A549 (cell line): ENCODE measurements around the gene AHCTF1. TPM values are rescaled to one million over a fixed set of nuclear protein-coding genes. Genes with fewer than 3 reads are reported as not detected.

ENCODE experiments used
- ATAC-seq, 2 experiments: fragments of 200-7000 bp in 1 of 2; fragments of >200 bp in 1 of 2; cut with Nextera tagmentation in 1 of 2; cut with Tn5 transposase in 1 of 2; 3 replicates each; pipeline versions ENCODE4 v1.8.0 to v1.9.1; 2018 to 2020; ENCODE audit warnings: mild to moderate bottlenecking in 1 of 2, moderate library complexity in 1 of 2
- CTCF ChIA-PET: fragments of 300-600 bp; sonication (Branson Sonifier 250); formaldehyde crosslinking; extraction: SDS; loops from one replicate; lab custom pipeline; 2021; ENCODE audit warnings: antibody characterized with exemption, inconsistent platforms; lab: Yijun Ruan, JAX
- POLR2A ChIA-PET: fragments of 350-600 bp; formaldehyde crosslinking; extraction: SDS; loops from one replicate; lab custom pipeline; 2021; ENCODE audit warnings: antibody characterized with exemption, inconsistent platforms; lab: Yijun Ruan, JAX
- DNase-seq, 2 experiments: peaks; one replicate each; pipeline versions ENCODE4 v3.0.0 to v3.0.0-alpha.2; 2011 to 2016; ENCODE audit warnings: low read depth in 1 of 2, low spot score in 1 of 2
- FAIRE-seq: peaks from 2 replicates; lab custom pipeline; 2011; peaks lifted over from hg19 to GRCh38; lab: Jason Lieb, UNC
- H3K27ac ChIP-seq, 2 experiments: fragments of >200 bp; sonication (Bioruptor Twin); formaldehyde crosslinking; 3 replicates each; pipeline ENCODE4 v1.5.1; 2016 to 2017
- H3K4me1 ChIP-seq: fragments of >200 bp; sonication (Bioruptor Twin); formaldehyde crosslinking; 3 replicates; pipeline ENCODE4 v1.6.1; 2016
- H3K4me2 ChIP-seq: fragments of >200 bp; sonication (Bioruptor Twin); formaldehyde crosslinking; 3 replicates; pipeline ENCODE4 v1.6.1; 2016
- H3K4me3 ChIP-seq: fragments of >200 bp; sonication (Bioruptor Twin); formaldehyde crosslinking; 3 replicates; pipeline ENCODE4 v1.5.1; 2016
- H3K9me3 ChIP-seq: fragments of >200 bp; sonication (Bioruptor Twin); formaldehyde crosslinking; 3 replicates; pipeline ENCODE4 v1.6.1; 2016
- CBX8 ChIP-seq: fragments of 200-600 bp; sonication (generic); IDR thresholded peaks from 2 replicates; pipeline ENCODE4 v1.6.1; 2016
- E2F6 ChIP-seq: IDR thresholded peaks from 2 replicates; pipeline ENCODE4 v1.6.1; 2012; ENCODE audit warnings: low read depth, borderline replicate concordance
- EHF ChIP-seq: fragments of 250-450 bp; sonication (Bioruptor Pico); IDR thresholded peaks from 2 replicates; pipeline ENCODE4 v1.5.0; 2020; ENCODE audit warnings: mild to moderate bottlenecking
- ELK1 ChIP-seq: fragments of 150-350 bp; IDR thresholded peaks from 2 replicates; pipeline ENCODE4 v1.6.1; 2014; ENCODE audit warnings: low read depth, mild to moderate bottlenecking, low read length
- EP300 ChIP-seq, 2 experiments: fragments of >200 bp; sonication (Bioruptor Twin); formaldehyde crosslinking; IDR thresholded peaks; 2 replicates in 1 of 2; 3 replicates in 1 of 2; pipeline ENCODE4 v1.6.1; 2016 to 2017
- HOXA7 ChIP-seq: fragments of 250-450 bp; sonication (Bioruptor Pico); IDR thresholded peaks from 2 replicates; pipeline ENCODE4 v1.5.0; 2020; ENCODE audit warnings: mild to moderate bottlenecking, moderate library complexity
- HOXB13 ChIP-seq: fragments of 250-450 bp; sonication (Bioruptor Pico); IDR thresholded peaks from 2 replicates; pipeline ENCODE4 v1.5.0; 2020; ENCODE audit warnings: low read depth, mild to moderate bottlenecking, moderate library complexity
- JUN ChIP-seq, 2 experiments: fragments of >200 bp; sonication (Bioruptor Twin); formaldehyde crosslinking; IDR thresholded peaks; 2 replicates in 1 of 2; 3 replicates in 1 of 2; pipeline ENCODE4 v1.6.1; 2016 to 2017
- JUNB ChIP-seq: fragments of >200 bp; sonication (Bioruptor Twin); formaldehyde crosslinking; IDR thresholded peaks from 2 replicates; pipeline ENCODE4 v1.6.1; 2016
- KDM1A ChIP-seq: fragments of 200-600 bp; sonication (generic); IDR thresholded peaks from 2 replicates; pipeline ENCODE4 v1.6.1; 2016; ENCODE audit warnings: low read depth, mild to moderate bottlenecking
- KDM5A ChIP-seq: fragments of 200-600 bp; sonication (generic); IDR thresholded peaks from 2 replicates; pipeline ENCODE4 v1.6.1; 2016; ENCODE audit warnings: antibody characterized with exemption, mild to moderate bottlenecking
- MAZ ChIP-seq: fragments of 150-350 bp; IDR thresholded peaks from 2 replicates; pipeline ENCODE4 v1.6.1; 2014; ENCODE audit warnings: antibody characterized with exemption, low read depth, low read length, borderline replicate concordance
- NFE2L2 ChIP-seq: fragments of 150-350 bp; conservative IDR thresholded peaks from 2 replicates; pipeline ENCODE4 v1.6.1; 2014; ENCODE audit warnings: low read length
- PHF8 ChIP-seq: fragments of 200-600 bp; sonication (generic); IDR thresholded peaks from 2 replicates; pipeline ENCODE4 v1.6.1; 2016; ENCODE audit warnings: low read depth, mild to moderate bottlenecking, antibody characterized with exemption, moderate library complexity, borderline replicate concordance
- RAD21 ChIP-seq, 2 experiments: fragments of >200 bp in 1 of 2; sonication (Bioruptor Twin) in 1 of 2; formaldehyde crosslinking in 1 of 2; IDR thresholded peaks in 1 of 2; conservative IDR thresholded peaks in 1 of 2; 2 replicates in 1 of 2; 3 replicates in 1 of 2; pipeline ENCODE4 v1.6.1; 2012 to 2018; ENCODE audit warnings: inconsistent platforms in 1 of 2
- RARB ChIP-seq: fragments of 250-450 bp; sonication (Bioruptor Pico); IDR thresholded peaks from 2 replicates; pipeline ENCODE4 v1.8.0; 2021; ENCODE audit warnings: mild to moderate bottlenecking, moderate library complexity
- RCOR1 ChIP-seq: fragments of 150-350 bp; IDR thresholded peaks from 2 replicates; pipeline ENCODE4 v1.6.1; 2014; ENCODE audit warnings: antibody characterized with exemption, low read length, low read depth
- RNF2 ChIP-seq: fragments of 200-600 bp; sonication (generic); IDR thresholded peaks from 2 replicates; pipeline ENCODE4 v1.6.1; 2016; ENCODE audit warnings: low read depth, mild to moderate bottlenecking, antibody characterized with exemption, moderate library complexity, borderline replicate concordance
- SMC3 ChIP-seq: fragments of >200 bp; sonication (Bioruptor Twin); formaldehyde crosslinking; IDR thresholded peaks from 3 replicates; pipeline ENCODE4 v1.6.1; 2018; ENCODE audit warnings: inconsistent platforms
- SREBF2 ChIP-seq: fragments of 450-650 bp; IDR thresholded peaks from 2 replicates; pipeline ENCODE4 v1.6.1; 2014; ENCODE audit warnings: mild to moderate bottlenecking, moderate library complexity
- ZNF302 ChIP-seq: fragments of 250-450 bp; sonication (Bioruptor Pico); IDR thresholded peaks from 2 replicates; pipeline ENCODE4 v1.9.0; 2021; ENCODE audit warnings: inconsistent platforms, mild to moderate bottlenecking, moderate library complexity
- WGBS: methylation state at CpG from one replicate; pipeline ENCODE4 v1.1.6; 2017; ENCODE audit errors: missing lambda C conversion rate; 5-methylcytosine and 5-hydroxymethylcytosine counted together
- polyA plus RNA-seq, 4 experiments: library from polyadenylated mRNA; depleted of rRNA in 3 of 4; stranded (reverse); fragments of >200 nt; fragmentation: RNase III in 1 of 4; extraction: RNeasy Plus Mini Kit Qiagen cat#74134 plus additional on column Dnase treatment in 1 of 4; gene quantifications; 2 replicates in 3 of 4; 3 replicates in 1 of 4; pipeline ENCODE4 v1.2.3, GENCODE V29; 2011 to 2017

The AHCTF1 gene
- polyA plus RNA-seq, 2 of the 4 experiments (the other 2 are of a cell fraction) = 27.0 to 44.7 TPM

- Histone ChIP-seq H3K4me1 (0 out of 3 replicates have a peak, but pooled peaks cover 3% of the 10 kb centered on the region), H3K4me3 (no peak overlapping the region), H3K9me3 (no peaks in the 10 kb centered on the region), H3K27ac (no peak overlapping the region), H3K4me2 (no peak overlapping the region)
- ATAC-seq (peak in 1 of 2 experiments; percentile 51; a peak in 1 of 6 replicates), DNase-seq (peak in 1 of 2 experiments; percentile 51), FAIRE-seq (no peak)
- WGBS = 93% methylated on average over 1 of the region's 1 CpG
- POLR2A ChIA-PET = interaction anchor here (1.2 kb wide), 1 partner anchor 25 kb away, joined by 4 read pairs; no protein-coding TSS in a partner anchor
- CTCF ChIA-PET = interaction anchor here (0.7 to 1.6 kb wide), 3 partner anchors 11 to 417 kb away, joined by 3 to 5 read pairs (median 3); no protein-coding TSS in a partner anchor
- TF ChIP-seq JUNB (no peak), RAD21 (conservative IDR thresholded peaks at IDR 0.05 in 1 of 2, IDR thresholded peaks at IDR 0.05 in 1 of 2) (peak in 1 of 2 experiments; percentile 23; a peak in 2 of 5 replicates)
These were observed 24.3 kb downstream of the AHCTF1 start for GRCh38 chr1:246907472-246907871.

GRCh38 chr1:246906833-246907232 lies 24.9 kb downstream of the AHCTF1 start:
- CTCF ChIA-PET = interaction anchor here (0.7 to 1.6 kb wide), 2 partner anchors 12 to 418 kb away, joined by 3 to 5 read pairs; no protein-coding TSS in a partner anchor
- no peaks in the 10 kb centered on the region for H3K9me3 ChIP-seq
- no peak for TF ChIP-seq RCOR1
- no peak for TF ChIP-seq ELK1
- no peak for TF ChIP-seq PHF8
- TF ChIP-seq KDM1A = no peak
- TF ChIP-seq EHF (CRISPR knock-in tag) = no peak
- TF ChIP-seq NFE2L2 = no peak
- no peak for TF ChIP-seq SREBF2
- no peak for TF ChIP-seq E2F6
- TF ChIP-seq, all 56 proteins: peak for 0
- ATAC-seq (no peak), FAIRE-seq (no peak), DNase-seq (no peak)
- 81% methylated on average over 1 of the region's 1 CpG for WGBS
- Histone ChIP-seq H3K4me3 (no peak overlapping the region), H3K4me1 (0 out of 3 replicates have a peak, but pooled peaks cover 3% of the 10 kb centered on the region), H3K27ac (no peak overlapping the region), H3K4me2 (no peak overlapping the region)
- POLR2A ChIA-PET = interaction anchor here (0.7 to 1.2 kb wide), 2 partner anchors 25 to 39 kb away, joined by 3 to 4 read pairs; no protein-coding TSS in a partner anchor

DNA sequence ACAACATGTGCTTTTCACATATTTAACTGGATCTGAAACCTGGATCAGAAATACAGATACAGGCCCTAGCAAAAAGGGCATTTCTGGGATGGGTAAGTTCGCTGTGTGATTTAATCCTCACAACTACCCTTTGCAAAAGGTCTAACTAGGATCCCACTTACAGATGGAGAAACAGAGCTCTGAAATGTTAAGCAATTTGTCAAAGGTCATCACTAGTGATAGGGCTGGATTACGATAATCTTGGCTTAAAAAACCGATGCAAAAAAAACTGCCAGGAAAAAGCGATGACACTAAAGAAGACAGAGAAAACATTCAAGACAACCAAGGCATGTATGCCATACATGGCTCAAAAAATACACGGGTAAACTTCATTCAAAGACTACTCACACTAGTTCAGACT lies 29.9 kb downstream of the AHCTF1 start:
- CTCF ChIA-PET = no interaction called here
- TF ChIP-seq KDM5A (no peak), KDM1A (no peak), RNF2 (no peak), MAZ (no peak), HOXA7 (CRISPR knock-in tag) (no peak), ZNF302 (CRISPR knock-in tag) (no peak), CBX8 (no peak)
- TF ChIP-seq, all 56 proteins: peak for 0
- POLR2A ChIA-PET = no interaction called here
- FAIRE-seq (no peak), DNase-seq (no peak), ATAC-seq (no peak)
- Histone ChIP-seq H3K4me1 (no peaks in the 10 kb centered on the region), H3K27ac (no peak overlapping the region), H3K4me3 (no peak overlapping the region), H3K4me2 (no peak overlapping the region), H3K9me3 (no peaks in the 10 kb centered on the region)
- WGBS = 90% methylated on average over 5 of the region's 5 CpGs

DNA sequence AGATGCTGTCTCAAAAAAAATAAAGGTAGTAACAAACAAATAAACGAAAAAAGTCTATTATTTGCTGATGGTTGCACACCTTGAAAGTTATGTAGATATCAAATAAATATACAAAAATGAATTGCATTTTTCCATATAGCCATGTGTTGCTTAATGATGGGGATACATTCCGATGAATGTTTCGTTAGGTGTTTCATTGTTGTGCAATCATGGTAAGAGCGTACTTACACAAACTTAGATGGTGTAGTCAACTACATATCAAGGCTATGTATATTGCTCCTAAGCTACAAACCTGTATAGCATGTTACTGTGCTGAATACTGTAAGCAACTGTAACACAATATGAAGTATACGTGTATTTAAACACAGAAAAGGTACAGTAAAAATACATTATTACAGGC lies 34.4 kb downstream of the AHCTF1 start:
- no peak overlapping the region for H3K4me2 ChIP-seq
- no peaks in the 10 kb centered on the region for H3K4me1 ChIP-seq
- FAIRE-seq = no peak
- DNase-seq = no peak
- no peak overlapping the region for H3K27ac ChIP-seq
- no peak for TF ChIP-seq JUN (IDR thresholded peaks at IDR 0.05)
- no peak for TF ChIP-seq JUNB
- TF ChIP-seq RARB (CRISPR knock-in tag) = no peak
- TF ChIP-seq SMC3 = no peak
- no peak for TF ChIP-seq HOXB13 (CRISPR knock-in tag)
- no peak for TF ChIP-seq EP300 (IDR thresholded peaks at IDR 0.05)
- no peaks in the 10 kb centered on the region for H3K9me3 ChIP-seq
- 92% methylated on average over 5 of the region's 5 CpGs for WGBS
- no peak overlapping the region for H3K4me3 ChIP-seq
- ChIA-PET POLR2A (no interaction called here), CTCF (no interaction called here)
- ATAC-seq = no peak
